Posterior vena cava (tissue), 2 donors: ENCODE data around the gene CDH22. TPM values are rescaled to one million over a fixed set of nuclear protein-coding genes. Genes with fewer than 3 reads are reported as not detected.

ENCODE experiments used
- DNase-seq: peaks from one replicate; pipeline ENCODE4 v3.0.0-alpha.2; 2020; ENCODE audit warnings: low spot score
- intact Hi-C, 2 donors: fragments of 100-400 bp; cut with DNase I; formaldehyde crosslinking; loops; one replicate each; pipeline versions ENCODE4 v1.14.1 to v1.14.2; 2022 to 2023
- long read RNA-seq, 2 donors: library from polyadenylated mRNA; unstranded; transcript quantifications; one replicate each; pipeline ENCODE4 v2.0.0, GENCODE V29; 2020 to 2021
- total RNA-seq, 2 donors: library from RNA; stranded (reverse); fragmentation: NEBNext Ultra II Directional; extraction: Animal tissue kit (Norgen Biotek cat#: 25700); gene quantifications; one replicate each; pipeline ENCODE4 v1.2.1, GENCODE V29; 2021
- donor health status: DM: yes; HTN: yes; CAD: no.
- donor health status: DM: yes; HTN: yes; CAD: no.

The CDH22 gene, protein sequence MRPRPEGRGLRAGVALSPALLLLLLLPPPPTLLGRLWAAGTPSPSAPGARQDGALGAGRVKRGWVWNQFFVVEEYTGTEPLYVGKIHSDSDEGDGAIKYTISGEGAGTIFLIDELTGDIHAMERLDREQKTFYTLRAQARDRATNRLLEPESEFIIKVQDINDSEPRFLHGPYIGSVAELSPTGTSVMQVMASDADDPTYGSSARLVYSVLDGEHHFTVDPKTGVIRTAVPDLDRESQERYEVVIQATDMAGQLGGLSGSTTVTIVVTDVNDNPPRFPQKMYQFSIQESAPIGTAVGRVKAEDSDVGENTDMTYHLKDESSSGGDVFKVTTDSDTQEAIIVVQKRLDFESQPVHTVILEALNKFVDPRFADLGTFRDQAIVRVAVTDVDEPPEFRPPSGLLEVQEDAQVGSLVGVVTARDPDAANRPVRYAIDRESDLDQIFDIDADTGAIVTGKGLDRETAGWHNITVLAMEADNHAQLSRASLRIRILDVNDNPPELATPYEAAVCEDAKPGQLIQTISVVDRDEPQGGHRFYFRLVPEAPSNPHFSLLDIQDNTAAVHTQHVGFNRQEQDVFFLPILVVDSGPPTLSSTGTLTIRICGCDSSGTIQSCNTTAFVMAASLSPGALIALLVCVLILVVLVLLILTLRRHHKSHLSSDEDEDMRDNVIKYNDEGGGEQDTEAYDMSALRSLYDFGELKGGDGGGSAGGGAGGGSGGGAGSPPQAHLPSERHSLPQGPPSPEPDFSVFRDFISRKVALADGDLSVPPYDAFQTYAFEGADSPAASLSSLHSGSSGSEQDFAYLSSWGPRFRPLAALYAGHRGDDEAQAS
- total RNA-seq, result under 1 TPM; 0.28 to 0.29 TPM
- long read RNA-seq, donor 1, result 0 reads
- long read RNA-seq, donor 2, result 0 reads

GRCh38 chr20:46308258-46309157 lies at the start of gene CDH22:
CDH22 (minus strand) TSS chr20:46308498; CDS start chr20:46251294, 57,204 bp downstream.
- no peak for DNase-seq
- intact Hi-C loops, result no loop called here

- no peak for DNase-seq
Measured at GRCh38 chr20:46357030-46357514, 48.8 kb upstream of the CDH22 start.

DNA sequence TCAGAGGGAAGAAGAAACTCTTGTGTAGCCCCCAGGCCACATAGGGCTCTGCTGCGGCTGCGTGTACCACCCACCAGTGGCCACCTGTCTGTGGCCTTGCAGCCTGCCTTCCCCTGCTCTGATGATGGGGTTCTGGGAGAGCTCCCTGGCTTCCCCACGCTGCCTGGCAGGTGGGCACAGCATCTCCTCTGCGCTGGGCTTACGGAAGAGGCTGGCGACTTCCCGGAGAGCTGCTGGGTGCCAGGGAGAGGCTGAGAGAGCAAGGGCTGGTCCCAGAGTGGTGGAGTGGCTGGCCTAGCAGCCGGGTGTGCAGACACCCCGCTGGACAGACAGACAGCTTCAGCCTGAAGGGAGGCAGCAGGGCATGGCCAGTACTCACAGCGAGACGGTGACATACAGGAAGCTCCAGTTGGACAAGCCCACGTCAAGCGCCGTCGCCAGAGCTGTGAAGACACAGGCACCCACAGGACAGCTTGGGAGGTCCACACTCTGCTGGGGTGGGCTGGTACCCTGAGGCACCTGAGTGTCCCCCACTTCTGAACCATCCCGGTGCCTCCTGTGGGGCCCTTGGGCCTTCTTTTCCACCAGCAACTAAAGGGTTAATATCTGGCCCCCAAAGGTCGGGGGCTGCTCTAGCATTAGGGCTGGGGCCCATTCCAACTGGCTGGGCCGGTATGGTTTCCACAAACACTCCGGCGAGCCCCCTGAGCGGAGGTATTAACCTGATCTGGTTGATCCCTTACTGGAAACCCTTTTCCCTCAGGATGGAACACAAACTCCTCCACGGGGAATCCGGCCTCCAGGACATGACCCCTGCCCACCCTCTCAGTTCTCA lies 48.1 kb upstream of the CDH22 start:
- intact Hi-C loops, result no loop called here

More at GRCh38 chr20:46357030-46357514, 48.8 kb upstream of the CDH22 start:
- intact Hi-C loops, result no loop called here

DNA sequence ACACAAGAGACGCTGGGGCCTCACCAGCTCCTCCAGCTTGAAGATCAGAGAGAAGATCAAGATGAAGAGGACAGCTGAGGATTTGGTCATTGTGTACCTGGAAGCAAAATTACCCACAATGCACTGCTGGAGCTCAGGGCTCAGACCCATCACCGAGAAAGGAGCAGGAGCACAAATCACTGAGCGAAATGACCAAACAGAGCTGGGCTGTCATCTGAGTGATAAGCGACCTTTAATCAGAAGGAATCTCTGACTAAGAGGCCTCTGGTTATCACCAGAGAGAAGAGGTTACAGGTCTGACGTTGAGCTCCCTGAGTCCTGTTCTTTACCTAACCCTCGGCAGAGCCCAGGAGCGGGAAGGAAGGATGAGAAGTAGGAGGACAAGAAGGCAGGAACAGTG lies 47.5 kb upstream of the CDH22 start:
- no peak for DNase-seq
- intact Hi-C loops, result no loop called here

More for the DNA sequence above, 48.1 kb upstream of the CDH22 start:
- DNase-seq, result no peak

- intact Hi-C loops, result no loop called here
- no peak for DNase-seq
Measured at GRCh38 chr20:46354920-46355654, 46.8 kb upstream of the CDH22 start.

DNA sequence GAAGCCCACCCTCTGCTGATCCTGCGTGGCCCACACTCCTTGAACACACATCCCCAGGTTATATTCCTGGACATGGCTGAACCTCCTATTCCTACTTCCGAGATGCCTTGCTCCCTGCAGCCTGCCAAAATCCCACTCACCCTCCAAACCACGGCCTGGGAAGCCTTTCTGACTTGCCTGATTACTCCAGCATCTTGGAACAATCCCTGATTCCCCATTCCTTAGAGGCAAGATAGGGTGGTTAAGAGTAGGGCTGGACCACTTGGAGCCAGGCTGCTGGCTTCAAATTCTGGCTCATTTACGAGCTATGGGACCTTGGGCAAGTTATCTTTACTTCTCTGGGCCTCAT lies 45.9 kb upstream of the CDH22 start:
- intact Hi-C loops, result no loop called here
- no peak for DNase-seq

- DNase-seq, result no peak
- intact Hi-C loops, result no loop called here
Measured at GRCh38 chr20:46353500-46354206, 45.4 kb upstream of the CDH22 start.

- no peak for DNase-seq
- intact Hi-C loops, result no loop called here
Measured at GRCh38 chr20:46352370-46352938, 44.2 kb upstream of the CDH22 start.

DNA sequence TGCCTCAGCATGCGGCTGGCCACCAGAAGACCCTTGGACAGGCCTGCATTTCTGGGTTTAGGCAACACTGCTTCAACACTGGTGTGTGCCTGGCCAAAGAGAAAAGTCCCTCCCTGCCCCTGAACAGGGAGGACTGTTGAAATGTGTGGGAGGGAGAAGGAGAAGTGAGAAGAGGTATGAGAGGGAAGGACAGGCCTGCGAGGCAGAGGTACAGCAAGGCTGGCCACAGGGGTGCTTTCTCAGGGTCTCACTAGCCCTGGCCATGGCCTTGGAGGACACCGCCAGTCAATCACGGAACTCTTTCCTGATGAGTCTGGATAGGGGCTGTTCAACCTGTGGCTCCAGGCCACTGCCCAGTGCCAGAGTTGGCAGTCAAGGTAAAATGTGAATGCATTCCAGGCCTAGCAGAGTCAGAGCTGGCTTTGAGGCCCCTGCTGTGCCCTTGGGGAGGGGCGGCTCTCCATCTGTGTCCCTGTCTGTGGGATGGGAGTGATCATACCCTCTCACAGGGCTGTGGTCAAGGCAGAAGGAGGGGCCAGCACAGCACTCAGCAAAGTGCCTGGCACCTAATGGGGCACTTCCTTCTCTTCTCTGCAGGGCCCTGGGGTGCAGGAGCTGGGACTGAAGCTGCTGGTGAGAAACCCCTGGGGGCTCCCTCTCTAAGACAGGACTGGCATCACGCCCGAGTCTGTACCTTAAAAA lies 43.2 kb upstream of the CDH22 start:
- DNase-seq, result no peak
- intact Hi-C loops, result no loop called here

GRCh38 chr20:46350986-46351267 lies 42.6 kb upstream of the CDH22 start:
- intact Hi-C loops, result no loop called here
- no peak for DNase-seq

DNA sequence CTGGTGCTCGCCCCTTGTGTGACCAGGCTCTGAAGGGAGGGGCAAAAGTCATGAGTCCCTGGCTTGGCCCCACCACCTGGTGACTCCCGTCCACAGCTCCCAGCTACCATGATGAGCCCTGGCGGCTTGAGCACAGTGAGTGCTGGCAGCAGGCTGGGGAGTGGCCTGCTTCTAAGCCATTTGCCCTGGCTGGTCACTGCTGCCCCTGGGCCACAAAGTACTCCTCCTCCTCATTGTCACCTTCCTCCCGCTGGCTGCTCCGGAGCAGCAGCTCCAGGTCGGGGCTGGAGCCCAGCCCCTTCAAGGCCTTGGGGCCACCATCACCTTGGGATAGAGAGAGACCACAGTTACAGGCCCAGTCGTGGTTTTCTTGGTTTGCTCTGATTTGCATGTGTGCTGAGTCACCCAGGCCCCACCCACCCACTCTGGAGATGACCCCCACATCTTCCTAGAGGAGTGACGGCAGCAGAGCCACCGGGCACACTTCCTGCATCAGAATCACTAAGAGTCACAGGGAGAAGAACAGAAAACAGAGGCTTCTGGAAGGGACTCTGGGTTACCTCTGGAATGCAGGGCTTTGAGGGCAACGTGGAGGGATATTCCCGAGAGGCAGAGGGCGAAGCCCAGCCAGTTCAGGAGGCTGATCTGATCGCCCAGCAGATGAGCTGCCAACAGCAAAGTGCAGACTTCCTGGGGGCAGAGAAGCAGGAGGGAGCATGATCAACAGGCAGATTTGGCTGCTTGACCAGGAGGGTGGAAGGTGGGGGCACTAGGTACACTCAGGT lies 42.1 kb upstream of the CDH22 start:
- DNase-seq, result no peak
- intact Hi-C loops, result no loop called here

- DNase-seq, result no peak
- intact Hi-C loops, result loop anchor here in 1 of 2 donors (10.0 kb wide), 1 partner anchor 215 kb away; no protein-coding TSS in a partner anchor
Measured at GRCh38 chr20:46349742-46350056, 41.4 kb upstream of the CDH22 start.

- intact Hi-C loops, result loop anchor here in 1 of 2 donors (10.0 kb wide), 1 partner anchor 214 kb away; no protein-coding TSS in a partner anchor
- DNase-seq, result peak; percentile 90
Measured at GRCh38 chr20:46349035-46349741, 40.9 kb upstream of the CDH22 start.

- intact Hi-C loops, result loop anchor here in 1 of 2 donors (10.0 kb wide), 1 partner anchor 213 kb away; no protein-coding TSS in a partner anchor
- DNase-seq, result no peak
Measured at GRCh38 chr20:46347841-46348803, 39.8 kb upstream of the CDH22 start.
